H9 (cell line): ENCODE data around the gene KCNAB1. TPM values are rescaled to one million over a fixed set of nuclear protein-coding genes. Genes with fewer than 3 reads are reported as not detected.
A peak's percentile ranks its signal among the peaks of the same experiment; 100 is the strongest.

Experiments used
- DNase-seq: peaks from one replicate; pipeline ENCODE4 v3.0.0-alpha.2; 2017
- H2AFZ ChIP-seq: one replicate; pipeline ENCODE4 v1.6.1; 2013; ENCODE audit warnings: mild to moderate bottlenecking, low read length, control low read depth, moderate library complexity
- H2AK5ac ChIP-seq: 2 replicates; pipeline ENCODE4 v1.6.1; 2013; ENCODE audit warnings: low read length, control low read depth, mixed read lengths; ENCODE audit not compliant: insufficient read length
- H2BK120ac ChIP-seq: one replicate; pipeline ENCODE4 v1.6.1; 2013; ENCODE audit warnings: low read depth, mild to moderate bottlenecking, low read length, control low read depth, inconsistent platforms; ENCODE audit not compliant: poor library complexity, severe bottlenecking
- H2BK12ac ChIP-seq: 2 replicates; pipeline ENCODE4 v1.6.1; 2013; ENCODE audit warnings: low read length, control low read depth, mixed read lengths, low read depth; ENCODE audit not compliant: insufficient read length
- H2BK15ac ChIP-seq: 2 replicates; pipeline ENCODE4 v1.6.1; 2013; ENCODE audit warnings: low read depth, low read length, control low read depth
- H2BK20ac ChIP-seq: one replicate; pipeline ENCODE4 v1.6.1; 2013; ENCODE audit warnings: low read depth, mild to moderate bottlenecking, low read length, control low read depth, inconsistent platforms; ENCODE audit not compliant: poor library complexity, severe bottlenecking
- H2BK5ac ChIP-seq: 2 replicates; pipeline ENCODE4 v1.6.1; 2013; ENCODE audit warnings: low read length, control low read depth, mixed read lengths; ENCODE audit not compliant: insufficient read length
- H3K14ac ChIP-seq: 2 replicates; pipeline ENCODE4 v1.6.1; 2013; ENCODE audit warnings: low read length, control low read depth; ENCODE audit not compliant: insufficient read depth
- H3K18ac ChIP-seq: 2 replicates; pipeline ENCODE4 v1.6.1; 2013; ENCODE audit warnings: low read depth, mild to moderate bottlenecking, mixed read lengths, low read length, control low read depth; ENCODE audit not compliant: insufficient read length
- H3K23ac ChIP-seq: 2 replicates; pipeline ENCODE4 v1.6.1; 2013; ENCODE audit warnings: low read length, control low read depth, mixed read lengths, low read depth; ENCODE audit not compliant: insufficient read length
- H3K23me2 ChIP-seq: 2 replicates; pipeline ENCODE4 v1.6.1; 2013; ENCODE audit warnings: low read depth, mild to moderate bottlenecking, mixed read lengths, low read length, control low read depth; ENCODE audit not compliant: insufficient read length, poor library complexity, severe bottlenecking
- H3K27ac ChIP-seq: 2 replicates; pipeline ENCODE4 v1.5.1; 2013; ENCODE audit warnings: low read length, control low read depth, mixed read lengths, low read depth; ENCODE audit not compliant: insufficient read length
- H3K27me3 ChIP-seq: 2 replicates; pipeline ENCODE4 v1.6.1; 2013; ENCODE audit warnings: low read length, control low read depth, inconsistent platforms; ENCODE audit not compliant: insufficient read depth
- H3K4ac ChIP-seq: 2 replicates; pipeline ENCODE4 v1.6.1; 2013; ENCODE audit warnings: low read depth, mild to moderate bottlenecking, control low read depth, inconsistent platforms, low read length, moderate library complexity
- H3K4me1 ChIP-seq: 2 replicates; pipeline ENCODE4 v1.6.1; 2013; ENCODE audit warnings: low read length, control low read depth, inconsistent platforms; ENCODE audit not compliant: insufficient read depth
- H3K4me2 ChIP-seq: 2 replicates; pipeline ENCODE4 v1.6.1; 2013; ENCODE audit warnings: low read length, control low read depth, mixed read lengths; ENCODE audit not compliant: insufficient read length, insufficient read depth
- H3K56ac ChIP-seq: 2 replicates; pipeline ENCODE4 v1.6.1; 2013; ENCODE audit warnings: low read depth, mild to moderate bottlenecking, mixed read lengths, low read length, control low read depth; ENCODE audit not compliant: insufficient read length
- H3K79me1 ChIP-seq: 2 replicates; pipeline ENCODE4 v1.6.1; 2013; ENCODE audit warnings: low read depth, mild to moderate bottlenecking, moderate library complexity, low read length, control low read depth, inconsistent platforms; ENCODE audit not compliant: insufficient read depth, poor library complexity, severe bottlenecking
- H3K79me2 ChIP-seq: 2 replicates; pipeline ENCODE4 v1.6.1; 2013; ENCODE audit warnings: low read length, control low read depth, inconsistent platforms; ENCODE audit not compliant: insufficient read depth
- H3K9ac ChIP-seq: 2 replicates; pipeline ENCODE4 v1.6.1; 2013; ENCODE audit warnings: low read length, control low read depth, mixed read lengths; ENCODE audit not compliant: insufficient read length; ENCODE audit errors: extremely low read depth
- H3K9me3 ChIP-seq: one replicate; pipeline ENCODE4 v1.6.1; 2013; ENCODE audit warnings: low read depth, low read length, inconsistent platforms; ENCODE audit not compliant: control insufficient read depth
- H3T11ph ChIP-seq: one replicate; pipeline ENCODE4 v1.6.1; 2013; ENCODE audit warnings: mild to moderate bottlenecking, low read length, control low read depth, inconsistent platforms
- H4K20me1 ChIP-seq: one replicate; pipeline ENCODE4 v1.6.1; 2013; ENCODE audit not compliant: control insufficient read depth, insufficient read length, insufficient read depth
- H4K5ac ChIP-seq: 2 replicates; pipeline ENCODE4 v1.6.1; 2013; ENCODE audit warnings: low read depth, mild to moderate bottlenecking, mixed read lengths, low read length, control low read depth; ENCODE audit not compliant: insufficient read length
- H4K8ac ChIP-seq: replicated peaks from 2 replicates; pipeline ENCODE4 v1.6.1; 2013; ENCODE audit warnings: low read length, control low read depth, mixed read lengths, low read depth; ENCODE audit not compliant: insufficient read length
- H4K91ac ChIP-seq: 2 replicates; pipeline ENCODE4 v1.6.1; 2013; ENCODE audit warnings: low read depth, mild to moderate bottlenecking, moderate library complexity, mixed read lengths, low read length, control low read depth; ENCODE audit not compliant: insufficient read length
- H3K27ac Mint-ChIP-seq, 3 experiments: 2 replicates in 2 of 3; 3 replicates in 1 of 3; pipeline ENCODE4 v1.8.0; 2020 to 2021; ENCODE audit warnings: mixed read lengths in 3 of 3, mild to moderate bottlenecking in 1 of 3, moderate library complexity in 1 of 3
- H3K27me3 Mint-ChIP-seq: 2 replicates; pipeline ENCODE4 v1.8.0; 2021; ENCODE audit warnings: low read depth, mild to moderate bottlenecking, moderate library complexity, mixed read lengths
- H3K36me3 Mint-ChIP-seq, 3 experiments: 2 replicates in 2 of 3; 3 replicates in 1 of 3; pipeline ENCODE4 v1.8.0; 2020 to 2021; ENCODE audit warnings: low read depth in 3 of 3, mixed read lengths in 3 of 3; ENCODE audit not compliant: insufficient read depth in 1 of 3
- H3K4me1 Mint-ChIP-seq, 2 experiments: 2 replicates each; pipeline ENCODE4 v1.8.0; 2020; ENCODE audit warnings: mixed read lengths in 2 of 2
- H3K4me3 Mint-ChIP-seq, 2 experiments: 2 replicates in 1 of 2; 3 replicates in 1 of 2; pipeline ENCODE4 v1.8.0; 2020 to 2021; ENCODE audit warnings: mild to moderate bottlenecking in 2 of 2, mixed read lengths in 2 of 2, moderate library complexity in 1 of 2
- H3K9me3 Mint-ChIP-seq, 2 experiments: 2 replicates in 1 of 2; 3 replicates in 1 of 2; pipeline ENCODE4 v1.8.0; 2020; ENCODE audit warnings: mild to moderate bottlenecking in 2 of 2, mixed read lengths in 2 of 2, moderate library complexity in 1 of 2
- CTCF ChIP-seq: fragments of 200-600 bp; sonication (generic); conservative IDR thresholded peaks from 3 replicates; pipeline ENCODE4 v1.8.0; 2021; ENCODE audit warnings: antibody characterized with exemption, mild to moderate bottlenecking
- WGBS: extraction: QIAGEN DNeasy Blood & Tissue Kit; methylation state at CpG from one replicate; pipeline ENCODE4 v1.1.7; 2013; ENCODE audit warnings: missing lambda C conversion rate, low lambda C conversion rate, mixed read lengths; ENCODE audit not compliant: insufficient read length; ENCODE audit errors: extremely low coverage; 5-methylcytosine and 5-hydroxymethylcytosine counted together
- total RNA-seq: library from RNA; stranded (reverse); gene quantifications from 2 replicates; pipeline ENCODE4 v1.2.1, GENCODE V29; 2021

The KCNAB1 gene
- total RNA-seq, 1 experiment from 2014 or later = 3.7 TPM

GRCh38 chr3:156530980-156531379 is 410.6 kb downstream of the KCNAB1 start:
- no peak for DNase-seq
- H3K4me2 ChIP-seq = no peak overlapping the region
- no peak overlapping the region for H3K4me3 Mint-ChIP-seq

More at GRCh38 chr3:156530980-156531379, 410.6 kb downstream of the KCNAB1 start:
- Histone ChIP-seq H4K5ac (no peak overlapping the region), H3K9me3 (no peaks in the 10 kb centered on the region), H4K20me1 (no peaks in the 10 kb centered on the region), H2BK5ac (no peak overlapping the region), H4K8ac (no peak overlapping the region), H2AFZ (no peak overlapping the region), H3K18ac (no peak overlapping the region), H2BK12ac (no peak overlapping the region), H4K91ac (no peak overlapping the region), H3K56ac (no peak overlapping the region), H2BK15ac (no peak overlapping the region), H2BK20ac (no peak overlapping the region), H2AK5ac (no peak overlapping the region), H3K14ac (no peak overlapping the region), H3K9ac (no peak overlapping the region), H3K23ac (no peak overlapping the region), H3K23me2 (no peaks in the 10 kb centered on the region), H3K79me1 (no peaks in the 10 kb centered on the region), H3K79me2 (no peaks in the 10 kb centered on the region), H2BK120ac (no peak overlapping the region), H3K27me3 (no peaks in the 10 kb centered on the region), H3K4me1 (peaks cover 5% of the 10 kb centered on the region; the same call in 1 of the 2 replicates), H3K27ac (no peak overlapping the region), H3K4ac (no peak overlapping the region), H3T11ph (no peak overlapping the region)
- 0 out of 3 replicates have a peak, but pooled peaks have one; percentile 1 for TF ChIP-seq CTCF
- Mint-ChIP-seq H3K36me3 (peaks cover 0 to 2% (median 0%) of the 10 kb centered on the region in 3 experiments; a peak in 1 of 7 replicates), H3K27me3 (no peaks in the 10 kb centered on the region), H3K9me3 (no peaks in the 10 kb centered on the region), H3K27ac (no peak overlapping the region), H3K4me1 (peaks cover 24 to 28% of the 10 kb centered on the region in 2 experiments)
- WGBS = no CpG with 5 or more reads among the region's 5 CpGs
